RWPE1 (cell line): ENCODE data around the gene RHEB.
"Not testable (repeated sequence)": the region's sequence is repeated elsewhere in the genome, so short reads cannot be mapped to it uniquely, and the experiment has no call there.

Source experiments
- CTCF ChIA-PET: fragments of 350-600 bp; sonication (Branson Sonifier 250); formaldehyde crosslinking; extraction: SDS; loops from one replicate; lab custom pipeline; 2021; lab: Yijun Ruan, JAX
- POLR2A ChIA-PET: fragments of 400-600 bp; formaldehyde crosslinking; extraction: SDS; loops from one replicate; lab custom pipeline; 2020; ENCODE audit warnings: antibody characterized with exemption; ENCODE audit not compliant: low non-redundant PET; lab: Yijun Ruan, JAX
- DNase-seq: peaks from one replicate; pipeline ENCODE4 v3.0.0; 2012; ENCODE audit warnings: low spot score
- H3K27ac ChIP-seq: fragments of 450-650 bp; 2 replicates; pipeline ENCODE4 v1.5.1; 2017
- CTCF ChIP-seq: fragments of 450-650 bp; conservative IDR thresholded peaks from 2 replicates; pipeline ENCODE4 v1.5.1; 2017; ENCODE audit warnings: low read depth, mild to moderate bottlenecking

RHEB gene

GRCh38 chr7:151537818-151538561 is 18.3 kb upstream of the RHEB start:
- no peak overlapping the region for H3K27ac ChIP-seq
- no peak for DNase-seq
- POLR2A ChIA-PET = no interaction called here
- CTCF ChIA-PET = interaction anchor here (0.6 kb wide), 1 partner anchor 18 kb away, joined by 3 read pairs; no protein-coding TSS in a partner anchor
- no peak for TF ChIP-seq CTCF

GRCh38 chr7:151536178-151536577 is 16.5 kb upstream of the RHEB start:
- H3K27ac ChIP-seq, CTCF ChIA-PET, POLR2A ChIA-PET, DNase-seq: not testable (repeated sequence)

DNA sequence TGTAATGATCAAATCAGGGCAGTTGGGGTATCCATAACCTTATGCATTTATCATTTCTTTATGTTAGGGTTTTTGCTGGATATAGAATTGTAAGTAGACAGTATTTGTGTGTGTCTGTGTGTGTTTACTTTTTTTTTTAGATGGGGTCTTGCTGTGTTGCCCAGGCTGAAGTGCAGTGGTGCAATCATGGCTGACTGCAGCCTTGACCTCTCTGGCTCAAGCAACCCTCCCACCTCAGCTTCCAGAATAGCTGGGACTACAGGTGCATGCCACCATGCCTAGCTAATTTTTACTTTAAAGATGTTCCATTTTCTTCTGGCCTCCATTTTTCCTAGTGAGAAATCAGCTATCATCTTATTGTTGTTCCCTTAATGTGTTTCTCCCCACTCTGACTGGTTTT is 10.1 kb upstream of the RHEB start:
- POLR2A ChIA-PET = no interaction called here
- no peak for TF ChIP-seq CTCF
- CTCF ChIA-PET = interaction anchor here (0.7 kb wide), 1 partner anchor 92 kb away, joined by 3 read pairs; no protein-coding TSS in a partner anchor

DNA sequence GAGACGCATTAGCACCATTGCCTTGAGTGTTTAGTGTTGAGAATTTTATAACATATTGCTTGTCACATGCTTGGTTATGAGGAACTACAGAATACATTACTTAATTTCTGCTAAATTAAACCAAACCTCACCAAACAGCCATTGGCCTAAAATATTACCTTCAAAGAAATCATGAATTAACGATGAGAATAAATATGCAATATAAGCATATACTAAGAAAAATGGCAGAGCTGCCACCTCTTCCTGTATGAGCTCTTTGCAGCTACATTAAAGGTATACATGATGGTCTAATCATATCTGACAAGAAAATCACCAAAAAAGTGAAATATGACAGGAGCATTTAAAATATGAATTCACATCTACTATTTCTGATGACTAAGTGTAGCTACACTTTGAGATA is 5.2 kb upstream of the RHEB start:
- H3K27ac ChIP-seq = no peak overlapping the region
- ChIA-PET CTCF (no interaction called here), POLR2A (no interaction called here)
- no peak for DNase-seq
- TF ChIP-seq CTCF = no peak

More for the DNA sequence above, 10.1 kb upstream of the RHEB start:
- H3K27ac ChIP-seq = no peak overlapping the region
- no peak for DNase-seq

DNA sequence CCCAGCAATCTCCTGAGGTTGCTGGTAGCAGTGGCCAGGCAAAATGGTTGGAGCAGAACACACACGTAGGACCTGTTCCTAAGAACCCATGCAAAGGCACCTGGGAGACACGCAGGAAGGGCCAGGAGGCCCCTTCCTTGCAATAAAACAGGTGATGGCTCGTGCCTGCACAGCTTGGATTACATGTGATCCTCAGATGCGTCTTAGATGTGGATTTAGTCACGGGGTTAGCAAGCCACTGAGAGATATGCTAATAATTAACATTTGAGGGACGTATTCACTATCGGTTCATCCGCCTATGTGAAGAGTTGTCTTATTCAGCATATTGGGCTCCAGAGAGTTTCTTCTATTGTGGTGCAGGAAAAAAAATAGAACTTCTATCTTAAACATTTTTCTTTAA is 4.6 kb upstream of the RHEB start:
- DNase-seq = no peak
- CTCF ChIA-PET = no interaction called here
- H3K27ac ChIP-seq = no peak overlapping the region
- TF ChIP-seq CTCF = no peak
- POLR2A ChIA-PET = no interaction called here

DNA sequence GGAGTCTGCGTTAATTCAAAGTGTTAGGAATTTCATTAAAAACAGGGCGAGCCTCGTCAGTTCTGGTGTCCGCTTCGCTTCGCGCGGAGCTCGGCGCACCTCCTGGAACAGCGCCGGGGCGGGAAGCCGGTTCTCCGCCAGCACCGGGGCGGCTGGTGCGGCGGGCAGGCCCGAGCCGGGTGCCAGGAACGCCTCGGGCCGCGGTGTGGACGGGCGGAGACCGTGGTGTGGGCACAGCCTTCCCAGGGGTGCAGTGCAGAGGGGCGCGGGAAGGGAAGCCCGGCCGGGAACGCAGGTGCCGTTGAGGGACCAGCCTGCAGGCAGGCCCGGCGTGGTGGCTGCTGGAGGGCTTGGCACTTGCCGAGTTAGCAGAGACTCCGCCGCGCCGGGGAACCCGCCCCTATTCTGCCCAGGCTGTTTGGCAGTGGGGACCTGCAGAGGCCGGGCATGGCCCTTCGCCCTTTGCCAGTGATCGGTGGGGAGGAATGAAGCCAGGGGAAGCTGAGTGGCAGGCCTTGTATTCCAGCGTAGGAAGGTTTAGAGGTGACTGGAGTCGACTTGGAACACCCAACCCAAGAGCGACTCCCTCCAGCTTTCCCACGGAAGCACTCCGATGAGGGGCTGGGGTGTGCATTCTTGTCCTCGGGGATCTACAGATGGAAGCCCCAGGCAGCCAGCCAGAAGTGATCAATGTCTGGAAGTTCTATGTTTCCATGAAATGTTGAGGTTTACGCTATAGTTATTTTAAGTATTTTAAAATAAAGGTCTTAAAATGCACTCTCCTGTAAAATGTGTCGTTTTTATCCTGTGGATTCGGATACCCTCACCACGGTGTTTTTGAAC is 945 bp upstream of the RHEB start:
- H3K27ac ChIP-seq = peak overlapping the region; percentile 99
- no peak for TF ChIP-seq CTCF
- POLR2A ChIA-PET = interaction anchor here (0.6 kb wide), 1 partner anchor 25 kb away, joined by 4 read pairs; no protein-coding TSS in a partner anchor
- no peak for DNase-seq
- CTCF ChIA-PET = no interaction called here
